Measurements from ENCODE around the gene ADPRM. TPM values are rescaled to one million over a fixed set of nuclear protein-coding genes. Genes with fewer than 3 reads are reported as not detected.
A peak's percentile ranks its signal among the peaks of the same experiment; 100 is the strongest.

The ADPRM gene
- total and polyA plus RNA-seq, 2 donors (not counting 3 experiments of a cell fraction or from before 2014, with no cell fraction given) = 7.4 to 7.6 TPM

GRCh38 chr17:10699856-10700255 lies 2.5 kb downstream of the ADPRM start:
- H3K27me3 ChIP-seq (ENCODE audit: control insufficient read depth in 2 of 2, insufficient read depth in 2 of 2, low read length in 2 of 2) = no peaks in the 10 kb centered on the region
- no TSS peak for BruUV-seq (replicated peaks)
- POLR2A ChIA-PET = no interaction called here
- FAIRE-seq (no peak), DNase-seq (ENCODE audit: low read depth, low spot score) (no peak)
- no peaks in the 10 kb centered on the region for H3K9me3 ChIP-seq (replicated peaks; ENCODE audit: control insufficient read depth, insufficient read depth, low read length)
- H3K4me1 ChIP-seq (ENCODE audit: control insufficient read depth, extremely low read depth, insufficient read depth, low read length) = peaks cover 25% of the 10 kb centered on the region
- H3K4me3 ChIP-seq (replicated peaks in 1 of 3; ENCODE audit: insufficient read depth in 1 of 3, low read depth in 1 of 3, low read length in 3 of 3) = no peak overlapping the region
- H2AFZ ChIP-seq (ENCODE audit: low read depth, low read length) = no peak overlapping the region
- no peak overlapping the region for H3K27ac ChIP-seq (ENCODE audit: insufficient read depth, low read depth, low read length)
- TF ChIP-seq JUN (IDR thresholded peaks at IDR 0.05; ENCODE audit: borderline replicate concordance, insufficient read depth, insufficient read length, low read depth) (no peak), EZH2 (IDR thresholded peaks at IDR 0.05; ENCODE audit: borderline replicate concordance, low read depth, low read length, severe bottlenecking) (no peak), POLR2AphosphoS5 (IDR thresholded peaks at IDR 0.05; ENCODE audit: insufficient read depth, low read depth, low read length) (no peak), POLR2A (IDR thresholded peaks at IDR 0.05; ENCODE audit: low read depth, low read length) (no peak), MYC (IDR thresholded peaks at IDR 0.05; ENCODE audit: low read depth, low read length) (no peak), GATA2 (IDR thresholded peaks at IDR 0.05; ENCODE audit: insufficient read depth, insufficient read length, low read depth, low read length) (no peak), FOS (IDR thresholded peaks at IDR 0.05; ENCODE audit: borderline replicate concordance, insufficient read depth, low read length) (no peak)
- H3K9me1 ChIP-seq (replicated peaks; ENCODE audit: control insufficient read depth, extremely low read depth, insufficient read depth, low read length) = peaks cover 2% of the 10 kb centered on the region
- peak overlapping the region; percentile 33 for H3K4me2 ChIP-seq (ENCODE audit: insufficient read depth, low read length)
- dilution Hi-C loops (cut with MboI; ENCODE audit: extremely low pct_ligation_motif_present, low sequenced_read_pairs) = no loop called here
- H4K20me1 ChIP-seq (replicated peaks; ENCODE audit: control insufficient read depth, extremely low read depth, insufficient read depth, low read length) = no peaks in the 10 kb centered on the region
- peaks cover 3 to 4% of the 10 kb centered on the region in 2 experiments for H3K36me3 ChIP-seq (ENCODE audit: control insufficient read depth in 2 of 2, extremely low read depth in 1 of 2, insufficient read depth in 2 of 2, low read length in 2 of 2)
- peak overlapping the region; percentile 21 for H3K9ac ChIP-seq (replicated peaks; ENCODE audit: extremely low read depth, insufficient read depth, low read length)
- intact Hi-C loops (cut with micrococcal nuclease) = no loop called here
- CTCF ChIA-PET = no interaction called here
- peaks cover 47% of the 10 kb centered on the region for H3K79me2 ChIP-seq (ENCODE audit: control insufficient read depth, insufficient read depth, low read length)

GRCh38 chr17:10702574-10702973 lies 5.2 kb downstream of the ADPRM start:
- peak; percentile 2 for DNase-seq (ENCODE audit: low read depth, low spot score)
- CTCF ChIA-PET = interaction anchor here (1.0 to 1.2 kb wide), 3 partner anchors 28 to 173 kb away, joined by 3 to 4 read pairs (median 3); no protein-coding TSS in a partner anchor
- Histone ChIP-seq H4K20me1 (replicated peaks; ENCODE audit: control insufficient read depth, extremely low read depth, insufficient read depth, low read length) (no peaks in the 10 kb centered on the region), H3K4me2 (ENCODE audit: insufficient read depth, low read length) (peak overlapping the region; percentile 25), H3K9ac (replicated peaks; ENCODE audit: extremely low read depth, insufficient read depth, low read length) (no peak overlapping the region), H3K79me2 (ENCODE audit: control insufficient read depth, insufficient read depth, low read length) (peaks cover 26% of the 10 kb centered on the region), H3K4me1 (ENCODE audit: control insufficient read depth, extremely low read depth, insufficient read depth, low read length) (peaks cover 17% of the 10 kb centered on the region), H3K9me3 (replicated peaks; ENCODE audit: control insufficient read depth, insufficient read depth, low read length) (no peaks in the 10 kb centered on the region), H3K4me3 (replicated peaks in 1 of 3; ENCODE audit: insufficient read depth in 1 of 3, low read depth in 1 of 3, low read length in 3 of 3) (no peak overlapping the region), H3K27ac (ENCODE audit: insufficient read depth, low read depth, low read length) (no peak overlapping the region), H2AFZ (ENCODE audit: low read depth, low read length) (no peak overlapping the region), H3K36me3 (ENCODE audit: control insufficient read depth in 2 of 2, extremely low read depth in 1 of 2, insufficient read depth in 2 of 2, low read length in 2 of 2) (peaks cover 3 to 4% of the 10 kb centered on the region in 2 experiments), H3K27me3 (ENCODE audit: control insufficient read depth in 2 of 2, insufficient read depth in 2 of 2, low read length in 2 of 2) (no peaks in the 10 kb centered on the region), H3K9me1 (replicated peaks; ENCODE audit: control insufficient read depth, extremely low read depth, insufficient read depth, low read length) (peaks cover 2% of the 10 kb centered on the region)
- TF ChIP-seq MYC (IDR thresholded peaks at IDR 0.05; ENCODE audit: low read depth, low read length) (no peak), FOS (IDR thresholded peaks at IDR 0.05; ENCODE audit: borderline replicate concordance, insufficient read depth, low read length) (no peak), GATA2 (IDR thresholded peaks at IDR 0.05; ENCODE audit: insufficient read depth, insufficient read length, low read depth, low read length) (no peak), POLR2A (IDR thresholded peaks at IDR 0.05; ENCODE audit: low read depth, low read length) (no peak), EZH2 (IDR thresholded peaks at IDR 0.05; ENCODE audit: borderline replicate concordance, low read depth, low read length, severe bottlenecking) (no peak), POLR2AphosphoS5 (IDR thresholded peaks at IDR 0.05; ENCODE audit: insufficient read depth, low read depth, low read length) (no peak), JUN (IDR thresholded peaks at IDR 0.05; ENCODE audit: borderline replicate concordance, insufficient read depth, insufficient read length, low read depth) (no peak), MAX (IDR thresholded peaks at IDR 0.05; ENCODE audit: insufficient read depth, insufficient read length) (no peak), CTCF (IDR thresholded peaks at IDR 0.05; ENCODE audit: extremely low read depth in 1 of 2, insufficient read depth in 1 of 2, low read depth in 1 of 2, low read length in 2 of 2) (no peak)
- no peak for FAIRE-seq
- dilution Hi-C loops (cut with MboI; ENCODE audit: extremely low pct_ligation_motif_present, low sequenced_read_pairs) (no loop called here), intact Hi-C loops (cut with micrococcal nuclease) (no loop called here)
- POLR2A ChIA-PET = interaction anchor here (0.5 kb wide), 1 partner anchor 46 kb away, joined by 3 read pairs; no protein-coding TSS in a partner anchor
- BruUV-seq (replicated peaks) = no TSS peak

Data from endothelial cell of umbilical vein (primary cell).